Mucosa of stomach (tissue), 1 donor: ENCODE results near the gene ZNF746.

Experiments used
- H3K27me3 ChIP-seq: one replicate; pipeline ENCODE4 v1.7.0; 2013; ENCODE audit warnings: mild to moderate bottlenecking, low read length; ENCODE audit not compliant: control insufficient read depth, insufficient read depth
- H3K36me3 ChIP-seq: one replicate; pipeline ENCODE4 v1.7.0; 2013; ENCODE audit warnings: low read length; ENCODE audit not compliant: control insufficient read depth, insufficient read depth
- H3K4me1 ChIP-seq: one replicate; pipeline ENCODE4 v1.7.0; 2013; ENCODE audit warnings: mild to moderate bottlenecking, low read length; ENCODE audit not compliant: control insufficient read depth, insufficient read depth
- H3K4me3 ChIP-seq: one replicate; pipeline ENCODE4 v1.7.0; 2013; ENCODE audit warnings: low read length
- H3K9ac ChIP-seq: one replicate; pipeline ENCODE4 v1.7.0; 2013; ENCODE audit warnings: mild to moderate bottlenecking, low read length, moderate library complexity
- H3K9me3 ChIP-seq: one replicate; pipeline ENCODE4 v1.7.0; 2013; ENCODE audit warnings: mild to moderate bottlenecking, low read length, moderate library complexity; ENCODE audit not compliant: control insufficient read depth
- donor health status: Pancreatic carcinoma.

The ZNF746 gene

GRCh38 chr7:149466364-149466763 is 31.2 kb downstream of the ZNF746 start:
- Histone ChIP-seq H3K4me3 (no peak overlapping the region), H3K27me3 (no peaks in the 10 kb centered on the region), H3K36me3 (no peaks in the 10 kb centered on the region), H3K9ac (no peak overlapping the region), H3K4me1 (no peaks in the 10 kb centered on the region), H3K9me3 (no peaks in the 10 kb centered on the region)

- H3K9me3 ChIP-seq, result no peaks in the 10 kb centered on the region
- no peak overlapping the region for H3K9ac ChIP-seq
- peaks cover 13% of the 10 kb centered on the region for H3K4me1 ChIP-seq
Observed at GRCh38 chr7:149463500-149464161, 34.0 kb downstream of the ZNF746 start.

GRCh38 chr7:149462101-149462520 is 35.5 kb downstream of the ZNF746 start:
- H3K36me3 ChIP-seq, result no peaks in the 10 kb centered on the region
- no peak overlapping the region for H3K9ac ChIP-seq
- no peak overlapping the region for H3K4me3 ChIP-seq
- peaks cover 16% of the 10 kb centered on the region for H3K4me1 ChIP-seq
- H3K27me3 ChIP-seq, result no peaks in the 10 kb centered on the region
- H3K9me3 ChIP-seq, result no peaks in the 10 kb centered on the region

More at GRCh38 chr7:149463500-149464161, 34.0 kb downstream of the ZNF746 start:
- H3K4me3 ChIP-seq, result no peak overlapping the region
- H3K36me3 ChIP-seq, result no peaks in the 10 kb centered on the region
- no peaks in the 10 kb centered on the region for H3K27me3 ChIP-seq

GRCh38 chr7:149460493-149461277 is 36.9 kb downstream of the ZNF746 start, which contains the start of gene ZNF777:
Gene ZNF777, minus strand, starts transcription at chr7:149461062. Its CDS starts 5,040 bp downstream, at chr7:149456022.
- H3K4me3 ChIP-seq, result peak within 1 kb of the TSS; percentile 74
- no peaks in the 10 kb centered on the region for H3K27me3 ChIP-seq
- no peaks in the 10 kb centered on the region for H3K9me3 ChIP-seq
- peaks cover 16% of the 10 kb centered on the region for H3K4me1 ChIP-seq
- H3K9ac ChIP-seq, result peak within 1 kb of the TSS; percentile 83
- no peaks in the 10 kb centered on the region for H3K36me3 ChIP-seq

- Histone ChIP-seq H3K4me3 (peak overlapping the region; percentile 25), H3K4me1 (peaks cover 16% of the 10 kb centered on the region), H3K36me3 (no peaks in the 10 kb centered on the region), H3K9ac (peak overlapping the region; percentile 47), H3K9me3 (no peaks in the 10 kb centered on the region), H3K27me3 (no peaks in the 10 kb centered on the region)
Observed at GRCh38 chr7:149459540-149460452, 37.8 kb downstream of the ZNF746 start.

- Histone ChIP-seq H3K4me3 (peak overlapping the region; percentile 25), H3K36me3 (no peaks in the 10 kb centered on the region), H3K9me3 (no peaks in the 10 kb centered on the region), H3K27me3 (no peaks in the 10 kb centered on the region), H3K9ac (peak overlapping the region; percentile 47), H3K4me1 (peaks cover 16% of the 10 kb centered on the region)
Observed at GRCh38 chr7:149459201-149459539, 38.4 kb downstream of the ZNF746 start.

- no peaks in the 10 kb centered on the region for H3K27me3 ChIP-seq
- H3K4me1 ChIP-seq, result peaks cover 16% of the 10 kb centered on the region
- H3K9ac ChIP-seq, result no peak overlapping the region
- H3K36me3 ChIP-seq, result peaks cover 5% of the 10 kb centered on the region
- no peaks in the 10 kb centered on the region for H3K9me3 ChIP-seq
- no peak overlapping the region for H3K4me3 ChIP-seq
Observed at GRCh38 chr7:149458235-149458634, 39.4 kb downstream of the ZNF746 start.

GRCh38 chr7:149457766-149458165 is 39.8 kb downstream of the ZNF746 start:
- no peak overlapping the region for H3K4me3 ChIP-seq
- H3K27me3 ChIP-seq, result no peaks in the 10 kb centered on the region
- H3K9ac ChIP-seq, result no peak overlapping the region
- H3K36me3 ChIP-seq, result peaks cover 5% of the 10 kb centered on the region
- H3K9me3 ChIP-seq, result no peaks in the 10 kb centered on the region
- peaks cover 16% of the 10 kb centered on the region for H3K4me1 ChIP-seq

- Histone ChIP-seq H3K36me3 (peaks cover 5% of the 10 kb centered on the region), H3K4me3 (no peak overlapping the region), H3K4me1 (peaks cover 16% of the 10 kb centered on the region)
Observed at GRCh38 chr7:149456506-149457421, 40.8 kb downstream of the ZNF746 start.

GRCh38 chr7:149455175-149455950 is 42.2 kb downstream of the ZNF746 start:
- no peak overlapping the region for H3K9ac ChIP-seq
- peaks cover 11% of the 10 kb centered on the region for H3K4me1 ChIP-seq
- H3K36me3 ChIP-seq, result peaks cover 6% of the 10 kb centered on the region
- H3K27me3 ChIP-seq, result no peaks in the 10 kb centered on the region
- no peak overlapping the region for H3K4me3 ChIP-seq
- H3K9me3 ChIP-seq, result no peaks in the 10 kb centered on the region

More at GRCh38 chr7:149456506-149457421, 40.8 kb downstream of the ZNF746 start:
- Histone ChIP-seq H3K27me3 (no peaks in the 10 kb centered on the region), H3K9ac (no peak overlapping the region), H3K9me3 (no peaks in the 10 kb centered on the region)
